Testis (tissue), 3 donors: ENCODE measurements around the gene GSTO2. TPM values are rescaled to one million over a fixed set of nuclear protein-coding genes. Genes with fewer than 3 reads are reported as not detected.
"Not testable (repeated sequence)": the region's sequence is repeated elsewhere in the genome, so short reads cannot be mapped to it uniquely, and the experiment has no call there.

ENCODE experiments used
- DNase-seq: peaks from one replicate; pipeline ENCODE4 v3.0.0-alpha.2; 2019
- H3K27ac ChIP-seq, 2 donors: fragments of 200-600 bp; sonication (generic); one replicate each; pipeline ENCODE4 v1.5.1; 2019
- H3K27me3 ChIP-seq: fragments of 200-600 bp; sonication (generic); one replicate; pipeline ENCODE4 v1.5.1; 2019
- H3K36me3 ChIP-seq: fragments of 200-600 bp; sonication (generic); one replicate; pipeline ENCODE4 v1.5.1; 2017; ENCODE audit warnings: low read depth; ENCODE audit errors: missing control alignments
- H3K4me1 ChIP-seq: fragments of 200-600 bp; sonication (generic); one replicate; pipeline ENCODE4 v1.5.1; 2019
- H3K4me3 ChIP-seq, 2 donors: fragments of 200-600 bp; sonication (generic); one replicate each; pipeline ENCODE4 v1.5.1; 2017 to 2019
- H3K9me3 ChIP-seq: fragments of 200-600 bp; sonication (generic); one replicate; pipeline ENCODE4 v1.5.1; 2017
- POLR2A ChIP-seq: fragments of 450-650 bp; IDR thresholded peaks from one replicate; pipeline ENCODE4 v1.6.1; 2017; ENCODE audit warnings: antibody characterized with exemption, mild to moderate bottlenecking, moderate library complexity
- WGBS, 2 donors: methylation state at CpG; one replicate each; pipeline ENCODE4 v1.1.5; 2018; 5-methylcytosine and 5-hydroxymethylcytosine counted together
- intact Hi-C: fragments of 100-400 bp; cut with DNase I; formaldehyde crosslinking; loops from one replicate; pipeline ENCODE4 v1.15.1; 2023; ENCODE audit warnings: low total_unique reads
- polyA plus RNA-seq: library from polyadenylated mRNA; stranded (reverse); fragments of 350-450 nt; fragmentation: Illumina TruSeq; extraction: RNeasy Lipid Tissue Mini Kit (QIAGEN cat#74804); gene quantifications from one replicate; pipeline ENCODE4 v1.2.3, GENCODE V29; 2014; ENCODE audit warnings: low read depth, low replicate concordance; ENCODE audit not compliant: insufficient read depth
- total RNA-seq, 2 donors: library from RNA; depleted of rRNA; stranded (reverse); fragments of >200 nt; gene quantifications; one replicate each; pipeline ENCODE4 v1.2.3, GENCODE V29; 2016
- TF ChIP-seq, protein P1 (sequence below), 3 experiments: fragments of 450-650 bp in 2 of 3; fragments of 200-600 bp in 1 of 3; sonication (generic) in 1 of 3; IDR thresholded peaks; one replicate each; pipeline ENCODE4 v1.5.1; 2016 to 2019; ENCODE audit warnings: antibody characterized with exemption in 3 of 3, mild to moderate bottlenecking in 2 of 3, moderate library complexity in 1 of 3

GSTO2 gene
- total and polyA plus RNA-seq, 3 donors from 2014 or later, result 28.9 to 53.7 (median 51.7) TPM

DNA sequence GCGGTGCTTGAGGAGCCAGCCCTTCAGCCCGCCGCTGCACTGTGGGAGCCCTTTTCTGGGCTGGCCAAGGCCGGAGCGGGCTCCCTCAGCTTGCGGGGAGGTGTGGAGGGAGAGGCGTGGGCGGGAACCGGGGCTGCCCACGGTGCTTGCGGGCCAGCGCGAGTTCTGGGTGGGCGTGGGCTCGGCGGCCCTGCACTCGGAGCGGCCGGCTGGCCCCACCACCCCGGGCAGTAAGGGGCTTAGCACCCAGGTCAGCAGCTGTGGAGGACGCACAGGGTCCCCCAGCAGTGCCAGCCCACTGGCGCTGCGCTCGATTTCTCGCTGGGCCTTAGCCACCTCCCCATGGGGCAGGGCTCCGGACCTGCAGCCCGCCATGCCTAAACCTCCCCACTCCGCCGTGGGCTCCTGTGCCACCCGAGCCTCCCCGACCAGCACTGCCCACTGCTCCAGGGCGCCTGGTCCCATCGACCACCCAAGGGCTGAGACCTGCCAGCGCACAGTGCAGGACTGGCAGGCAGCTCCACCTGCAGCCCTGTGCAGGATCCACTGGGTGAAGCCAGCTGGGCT, 23.8 kb upstream of the GSTO2 start:
- 66% methylated on average over 31 of the region's 34 CpGs; no CpG with 5 or more reads in 1 of the 2 donors for WGBS, 2 donors
- Histone ChIP-seq H3K4me1 (peaks cover 7% of the 10 kb centered on the region), H3K9me3 (no peaks in the 10 kb centered on the region), H3K4me3 (peak overlapping the region in 1 of 2 donors; percentile 23), H3K27me3 (no peaks in the 10 kb centered on the region), H3K36me3 (no peaks in the 10 kb centered on the region), H3K27ac (no peak overlapping the region)
- TF ChIP-seq, protein P1, sequence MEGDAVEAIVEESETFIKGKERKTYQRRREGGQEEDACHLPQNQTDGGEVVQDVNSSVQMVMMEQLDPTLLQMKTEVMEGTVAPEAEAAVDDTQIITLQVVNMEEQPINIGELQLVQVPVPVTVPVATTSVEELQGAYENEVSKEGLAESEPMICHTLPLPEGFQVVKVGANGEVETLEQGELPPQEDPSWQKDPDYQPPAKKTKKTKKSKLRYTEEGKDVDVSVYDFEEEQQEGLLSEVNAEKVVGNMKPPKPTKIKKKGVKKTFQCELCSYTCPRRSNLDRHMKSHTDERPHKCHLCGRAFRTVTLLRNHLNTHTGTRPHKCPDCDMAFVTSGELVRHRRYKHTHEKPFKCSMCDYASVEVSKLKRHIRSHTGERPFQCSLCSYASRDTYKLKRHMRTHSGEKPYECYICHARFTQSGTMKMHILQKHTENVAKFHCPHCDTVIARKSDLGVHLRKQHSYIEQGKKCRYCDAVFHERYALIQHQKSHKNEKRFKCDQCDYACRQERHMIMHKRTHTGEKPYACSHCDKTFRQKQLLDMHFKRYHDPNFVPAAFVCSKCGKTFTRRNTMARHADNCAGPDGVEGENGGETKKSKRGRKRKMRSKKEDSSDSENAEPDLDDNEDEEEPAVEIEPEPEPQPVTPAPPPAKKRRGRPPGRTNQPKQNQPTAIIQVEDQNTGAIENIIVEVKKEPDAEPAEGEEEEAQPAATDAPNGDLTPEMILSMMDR (IDR thresholded peaks at IDR 0.05), result no peak
- no peak for TF ChIP-seq POLR2A
- intact Hi-C loops, result no loop called here
- no peak for DNase-seq

GRCh38 chr10:104246976-104247375, 22.0 kb upstream of the GSTO2 start:
- no peaks in the 10 kb centered on the region for H3K9me3 ChIP-seq
- H3K27me3 ChIP-seq, result no peaks in the 10 kb centered on the region
- intact Hi-C loops, result no loop called here
- no peak overlapping the region for H3K27ac ChIP-seq
- H3K36me3 ChIP-seq, result no peaks in the 10 kb centered on the region
- peaks cover 7% of the 10 kb centered on the region for H3K4me1 ChIP-seq
- no peak for TF ChIP-seq POLR2A
- TF ChIP-seq, protein P1 (IDR thresholded peaks at IDR 0.05), result no peak
- H3K4me3 ChIP-seq, result no peak overlapping the region
- WGBS, 2 donors, result 49 to 57% methylated on average over 2 of the region's 2 CpGs
- DNase-seq, result no peak

GRCh38 chr10:104247513-104248146, 21.4 kb upstream of the GSTO2 start:
- no peaks in the 10 kb centered on the region for H3K9me3 ChIP-seq
- intact Hi-C loops, result no loop called here
- 44 to 48% methylated on average over 3 of the region's 3 CpGs for WGBS, 2 donors

DNA sequence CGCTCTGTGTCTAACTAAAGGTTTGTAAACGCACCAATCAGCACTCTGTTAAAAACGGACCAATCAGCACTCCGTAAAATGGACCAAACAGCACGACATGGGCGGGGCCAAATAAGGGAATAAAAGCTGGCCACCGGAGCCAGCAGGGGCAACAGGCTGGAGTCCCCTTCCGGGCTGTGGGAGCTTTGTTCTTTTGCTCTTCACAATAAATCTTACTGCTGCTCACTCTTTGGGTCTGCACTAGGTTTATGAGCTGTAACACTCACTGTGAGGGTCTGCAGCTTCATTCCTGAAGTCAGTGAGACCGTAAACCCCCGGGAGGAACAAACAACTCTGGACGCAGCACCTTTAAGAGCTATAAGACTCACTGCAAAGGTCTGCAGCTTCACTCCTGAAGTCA, 20.1 kb upstream of the GSTO2 start:
- intact Hi-C loops, H3K27me3 ChIP-seq, H3K4me3 ChIP-seq, H3K9me3 ChIP-seq, H3K27ac ChIP-seq, H3K4me1 ChIP-seq, H3K36me3 ChIP-seq: not testable (repeated sequence)
- DNase-seq, result peak; percentile 82
- 48 to 55% methylated on average over 11 of the region's 11 CpGs for WGBS, 2 donors

More at GRCh38 chr10:104247513-104248146, 21.4 kb upstream of the GSTO2 start:
- no peak for DNase-seq
- H3K27me3 ChIP-seq, result no peaks in the 10 kb centered on the region
- H3K36me3 ChIP-seq, result no peaks in the 10 kb centered on the region
- H3K27ac ChIP-seq, result no peak overlapping the region
- H3K4me1 ChIP-seq, result peaks cover 7% of the 10 kb centered on the region
- no peak overlapping the region for H3K4me3 ChIP-seq
- TF ChIP-seq, protein P1 (IDR thresholded peaks at IDR 0.05), result no peak
- TF ChIP-seq POLR2A, result no peak

DNA sequence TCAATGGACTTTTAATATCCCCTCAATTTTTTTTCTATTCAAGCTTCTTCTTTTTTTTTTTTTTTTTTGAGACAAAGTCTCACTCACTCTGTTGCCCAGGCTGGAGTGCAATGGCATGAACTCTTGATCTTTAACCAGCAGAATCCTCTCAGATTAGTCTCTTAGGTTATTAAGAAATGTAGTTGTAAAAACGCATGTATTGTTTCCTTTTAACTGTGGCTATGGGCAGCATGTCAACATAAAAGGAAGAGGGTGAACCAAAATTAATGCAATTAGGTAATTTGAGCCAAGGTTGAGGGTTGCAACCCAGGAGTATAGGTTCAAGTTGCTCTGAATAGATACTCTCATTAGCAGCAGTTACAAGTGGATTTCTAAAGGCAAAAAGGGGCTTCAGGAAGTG, 18.6 kb upstream of the GSTO2 start:
- DNase-seq, result no peak
- no peak overlapping the region for H3K27ac ChIP-seq
- H3K27me3 ChIP-seq, result no peaks in the 10 kb centered on the region
- intact Hi-C loops, result no loop called here
- H3K36me3 ChIP-seq, result no peaks in the 10 kb centered on the region
- TF ChIP-seq, protein P1 (IDR thresholded peaks at IDR 0.05), result no peak
- TF ChIP-seq POLR2A, result no peak
- WGBS, 2 donors, result 52 to 56% methylated on average over 1 of the region's 1 CpG
- no peaks in the 10 kb centered on the region for H3K9me3 ChIP-seq
- peaks cover 5% of the 10 kb centered on the region for H3K4me1 ChIP-seq
- no peak overlapping the region for H3K4me3 ChIP-seq
